Omental fat pad (tissue), 4 donors: ENCODE data around the gene SLC11A2. TPM values are rescaled to one million over a fixed set of nuclear protein-coding genes. Genes with fewer than 3 reads are reported as not detected.
"Not testable (repeated sequence)": the region's sequence is repeated elsewhere in the genome, so short reads cannot be mapped to it uniquely, and the experiment has no call there.

Source experiments
- ATAC-seq: fragments of 150-250 bp; one replicate; pipeline ENCODE4 v1.9.1; 2016; ENCODE audit warnings: mild to moderate bottlenecking, moderate library complexity; ENCODE audit not compliant: low FRiP score
- DNase-seq: peaks from one replicate; pipeline ENCODE4 v3.0.0-alpha.2; 2019; ENCODE audit warnings: low spot score
- CTCF ChIP-seq, 3 donors: fragments of 450-650 bp; IDR thresholded peaks; one replicate each; pipeline ENCODE4 v1.5.1; 2016 to 2017; ENCODE audit warnings: antibody characterized with exemption in 3 of 3, mild to moderate bottlenecking in 3 of 3, moderate library complexity in 2 of 3
- total RNA-seq, 4 donors: library from RNA; depleted of rRNA; stranded (reverse); fragments of >200 nt; gene quantifications; one replicate each; pipeline ENCODE4 v1.1.0, GENCODE V29; 2016

SLC11A2 gene
- total RNA-seq, 4 donors from 2014 or later = 39.6 to 59.6 (median 50.7) TPM

- no peak for TF ChIP-seq CTCF (IDR thresholded peaks at IDR 0.05)
- ATAC-seq = no peak
- DNase-seq = no peak
Measured at GRCh38 chr12:50964432-50964831, 61.8 kb downstream of the SLC11A2 start.

- no peak for TF ChIP-seq CTCF (IDR thresholded peaks at IDR 0.05)
- ATAC-seq = no peak
- DNase-seq = no peak
Measured at GRCh38 chr12:50961708-50962107, 64.5 kb downstream of the SLC11A2 start.

GRCh38 chr12:50960130-50960529 is 66.1 kb downstream of the SLC11A2 start:
- TF ChIP-seq CTCF (IDR thresholded peaks at IDR 0.05) = no peak
- DNase-seq (no peak), ATAC-seq (no peak)

- ATAC-seq (no peak), DNase-seq (no peak)
- TF ChIP-seq CTCF (IDR thresholded peaks at IDR 0.05) = no peak
Measured at GRCh38 chr12:50955697-50956096, 70.5 kb downstream of the SLC11A2 start.

GRCh38 chr12:50955288-50955687 is 70.9 kb downstream of the SLC11A2 start:
- DNase-seq (no peak), ATAC-seq (no peak)
- TF ChIP-seq CTCF (IDR thresholded peaks at IDR 0.05) = no peak

GRCh38 chr12:50954789-50955188 is 71.4 kb downstream of the SLC11A2 start:
- not testable (repeated sequence) for DNase-seq, ATAC-seq

GRCh38 chr12:50953047-50953446 is 73.1 kb downstream of the SLC11A2 start:
- TF ChIP-seq CTCF (IDR thresholded peaks at IDR 0.05) = no peak
- ATAC-seq (no peak), DNase-seq (no peak)

GRCh38 chr12:50952510-50952909 is 73.7 kb downstream of the SLC11A2 start, which contains the start of gene HIGD1C:
TSS of gene HIGD1C (plus strand) at chr12:50952544. CDS start at chr12:50953999, 1,455 bp downstream.
- ATAC-seq = no peak
- DNase-seq = no peak
- TF ChIP-seq CTCF (IDR thresholded peaks at IDR 0.05) = no peak
